OCI-LY3 (cell line): ENCODE results near the gene SPPL2B.

Source experiments
- H2AFZ ChIP-seq: fragments of 200-600, 300-600 bp; shearing (Covaris generic); 2 replicates; pipeline ENCODE4 v1.6.0; 2014; ENCODE audit warnings: antibody characterized with exemption, low read depth, low read length
- H3K27ac ChIP-seq: fragments of 200-600, 300-600 bp; sonication (generic); 2 replicates; pipeline ENCODE4 v1.5.1; 2014; ENCODE audit warnings: mild to moderate bottlenecking, low read length, moderate library complexity, mixed read lengths
- H3K27me3 ChIP-seq: fragments of 200-600, 300-600 bp; sonication (generic); 2 replicates; pipeline ENCODE4 v1.6.1; 2014; ENCODE audit warnings: low read depth, low read length, mixed read lengths
- H3K36me3 ChIP-seq: fragments of 200-600, 300-600 bp; sonication (generic); replicated peaks from 2 replicates; pipeline ENCODE3; 2014; ENCODE audit warnings: low read depth, low read length, mixed read lengths
- H3K4me1 ChIP-seq: fragments of 300-600, 200-600 bp; sonication (generic); 2 replicates; pipeline ENCODE4 v1.6.1; 2014; ENCODE audit warnings: low read length, mixed read lengths
- H3K4me2 ChIP-seq: fragments of 200-600, 300-600 bp; sonication (generic); 2 replicates; pipeline ENCODE4 v1.6.1; 2014; ENCODE audit warnings: low read length, mixed read lengths
- H3K4me3 ChIP-seq: fragments of 300-600, 200-600 bp; sonication (generic); 2 replicates; pipeline ENCODE4 v1.5.1; 2014; ENCODE audit warnings: antibody characterized with exemption, mild to moderate bottlenecking, low read length, moderate library complexity
- H3K79me2 ChIP-seq: fragments of 300-600, 200-600 bp; shearing (Covaris generic); 2 replicates; pipeline ENCODE4 v1.6.1; 2014; ENCODE audit warnings: mild to moderate bottlenecking, low read length, mixed read lengths
- H3K9ac ChIP-seq: fragments of 300-600, 200-600 bp; shearing (Covaris generic); 2 replicates; pipeline ENCODE4 v1.6.0; 2014; ENCODE audit warnings: mild to moderate bottlenecking, low read length, moderate library complexity
- H3K9me3 ChIP-seq: fragments of 200-600, 300-600 bp; shearing (Covaris generic); 2 replicates; pipeline ENCODE4 v1.6.1; 2014; ENCODE audit warnings: low read length, mixed read lengths; ENCODE audit not compliant: insufficient read depth
- H4K20me1 ChIP-seq: fragments of 200-600, 300-600 bp; sonication (generic); 2 replicates; pipeline ENCODE4 v1.6.1; 2016; ENCODE audit warnings: low read length, mixed read lengths; ENCODE audit not compliant: insufficient read depth
- EZH2phosphoT487 ChIP-seq: fragments of 200-600 bp; shearing (Covaris generic); IDR thresholded peaks from 2 replicates; pipeline ENCODE4 v1.6.1; 2018; ENCODE audit warnings: antibody characterized with exemption, mixed run types, low read depth
- TF ChIP-seq, protein P1 (sequence below): fragments of 200-600, 300-600 bp; sonication (generic); IDR thresholded peaks from 2 replicates; pipeline ENCODE4 v1.5.1; 2014; ENCODE audit warnings: antibody characterized with exemption, low read length, low read depth

Gene SPPL2B

DNA sequence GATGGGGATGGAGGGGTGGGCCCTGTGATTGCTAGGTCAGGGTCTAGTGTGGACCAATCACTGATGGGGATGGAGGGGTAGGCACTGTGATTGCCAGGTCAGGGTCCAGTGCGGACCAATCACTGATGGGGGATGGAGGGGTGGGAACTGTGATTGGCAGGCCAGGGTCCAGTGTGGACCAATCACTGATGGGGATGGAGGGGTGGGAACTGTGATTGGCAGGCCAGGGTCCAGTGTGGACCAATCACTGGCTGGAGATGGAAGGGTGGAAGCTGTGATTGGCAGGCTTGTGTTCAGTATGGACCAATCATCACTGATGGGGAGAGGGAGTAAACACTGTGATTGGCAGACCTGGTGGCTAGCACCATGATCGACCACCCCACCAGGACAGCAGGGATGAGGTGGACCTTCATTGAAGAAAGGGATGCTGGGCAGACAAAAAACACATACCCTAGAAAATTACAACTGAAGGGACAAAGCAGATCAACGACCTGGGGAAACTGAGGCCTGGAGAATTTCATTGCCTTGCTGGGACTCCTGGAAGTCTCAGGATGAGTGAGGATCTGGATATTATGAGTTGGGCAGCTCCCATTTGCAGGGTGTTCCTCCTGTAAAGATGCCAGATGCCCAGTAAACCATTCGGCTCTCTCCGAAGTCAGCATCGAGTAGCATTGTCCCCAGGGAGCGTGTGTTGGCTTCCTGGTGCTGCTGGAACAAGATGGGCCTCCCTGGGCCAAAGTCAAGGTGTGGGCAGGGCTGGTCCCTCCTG, 47.1 kb downstream of the SPPL2B start:
- Histone ChIP-seq H2AFZ (no peak overlapping the region), H3K27me3 (no peaks in the 10 kb centered on the region), H3K4me2 (no peak overlapping the region), H3K36me3 (no peaks in the 10 kb centered on the region), H3K27ac (no peak overlapping the region), H3K9me3 (0 out of 2 replicates have a peak, but pooled peaks cover 5% of the 10 kb centered on the region), H4K20me1 (no peaks in the 10 kb centered on the region), H3K4me1 (no peaks in the 10 kb centered on the region), H3K9ac (no peak overlapping the region), H3K79me2 (no peaks in the 10 kb centered on the region), H3K4me3 (no peak overlapping the region)
- TF ChIP-seq EZH2phosphoT487, result no peak
- TF ChIP-seq, protein P1, sequence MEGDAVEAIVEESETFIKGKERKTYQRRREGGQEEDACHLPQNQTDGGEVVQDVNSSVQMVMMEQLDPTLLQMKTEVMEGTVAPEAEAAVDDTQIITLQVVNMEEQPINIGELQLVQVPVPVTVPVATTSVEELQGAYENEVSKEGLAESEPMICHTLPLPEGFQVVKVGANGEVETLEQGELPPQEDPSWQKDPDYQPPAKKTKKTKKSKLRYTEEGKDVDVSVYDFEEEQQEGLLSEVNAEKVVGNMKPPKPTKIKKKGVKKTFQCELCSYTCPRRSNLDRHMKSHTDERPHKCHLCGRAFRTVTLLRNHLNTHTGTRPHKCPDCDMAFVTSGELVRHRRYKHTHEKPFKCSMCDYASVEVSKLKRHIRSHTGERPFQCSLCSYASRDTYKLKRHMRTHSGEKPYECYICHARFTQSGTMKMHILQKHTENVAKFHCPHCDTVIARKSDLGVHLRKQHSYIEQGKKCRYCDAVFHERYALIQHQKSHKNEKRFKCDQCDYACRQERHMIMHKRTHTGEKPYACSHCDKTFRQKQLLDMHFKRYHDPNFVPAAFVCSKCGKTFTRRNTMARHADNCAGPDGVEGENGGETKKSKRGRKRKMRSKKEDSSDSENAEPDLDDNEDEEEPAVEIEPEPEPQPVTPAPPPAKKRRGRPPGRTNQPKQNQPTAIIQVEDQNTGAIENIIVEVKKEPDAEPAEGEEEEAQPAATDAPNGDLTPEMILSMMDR, result no peak

DNA sequence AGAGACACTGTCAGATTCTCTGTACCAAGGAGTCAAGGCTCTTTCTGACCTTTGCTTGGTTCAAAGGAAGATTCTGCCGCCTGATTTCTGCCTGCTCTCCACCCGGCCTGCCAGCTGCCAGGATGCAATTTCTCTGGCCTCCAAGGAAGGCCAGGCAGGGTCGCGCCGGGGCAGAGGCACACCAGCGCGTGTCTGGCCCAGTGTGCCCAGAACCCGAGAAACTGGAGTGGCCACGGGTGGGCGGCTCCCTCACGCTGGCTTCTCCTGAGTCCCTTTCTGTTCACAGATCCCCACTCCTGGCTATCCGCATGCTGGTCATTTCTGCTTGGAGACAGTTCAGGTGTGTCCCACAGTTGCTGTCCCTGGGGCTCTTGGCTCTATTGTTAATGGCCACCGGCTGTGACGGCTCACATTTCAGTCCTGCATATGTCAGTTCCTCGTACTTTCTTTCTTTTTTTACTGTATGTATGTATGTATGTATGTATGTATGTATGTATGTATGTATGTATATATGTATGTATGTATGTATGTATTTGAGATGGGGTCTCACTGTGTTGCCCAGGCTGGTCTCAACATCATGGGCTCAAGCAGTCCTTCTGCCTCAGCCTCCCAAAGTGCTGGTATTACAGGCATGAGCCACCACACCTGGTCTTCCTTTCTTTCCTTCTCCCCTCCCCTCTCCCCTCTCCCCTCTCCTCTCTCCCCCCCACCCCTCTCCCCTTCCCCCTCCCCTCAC, 48.5 kb downstream of the SPPL2B start:
- H2AFZ ChIP-seq, result no peak overlapping the region
- 0 out of 2 replicates have a peak, but pooled peaks cover 5% of the 10 kb centered on the region for H3K9me3 ChIP-seq
- no peak overlapping the region for H3K4me3 ChIP-seq
- TF ChIP-seq, protein P1, result no peak
- TF ChIP-seq EZH2phosphoT487, result no peak
- H3K4me2 ChIP-seq, result no peak overlapping the region
- H3K79me2 ChIP-seq, result no peaks in the 10 kb centered on the region
- H4K20me1 ChIP-seq, result no peaks in the 10 kb centered on the region
- H3K27ac ChIP-seq, result no peak overlapping the region
- no peaks in the 10 kb centered on the region for H3K4me1 ChIP-seq
- H3K27me3 ChIP-seq, result no peaks in the 10 kb centered on the region
- no peak overlapping the region for H3K9ac ChIP-seq
- no peaks in the 10 kb centered on the region for H3K36me3 ChIP-seq

DNA sequence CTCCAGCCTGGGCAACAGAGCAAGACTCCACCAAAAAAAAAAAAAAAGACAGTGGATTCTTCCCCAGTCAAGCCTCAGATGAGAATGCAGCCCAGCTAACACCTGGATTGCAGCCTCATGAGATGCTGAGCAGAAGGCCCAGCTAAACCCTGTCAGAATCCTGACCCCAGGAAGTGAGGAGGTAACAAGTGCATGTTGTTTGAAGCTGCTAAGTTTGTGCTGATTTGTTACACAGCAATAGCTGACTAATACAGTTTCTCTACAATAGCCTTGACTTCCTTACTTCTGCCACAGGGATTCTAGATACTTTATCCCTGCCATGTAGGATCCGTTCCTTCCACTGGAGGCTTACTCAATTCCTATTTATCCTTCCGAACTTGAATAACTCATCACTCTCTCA, 52.1 kb downstream of the SPPL2B start:
- H3K9ac ChIP-seq, result no peak overlapping the region
- no peak overlapping the region for H3K4me2 ChIP-seq
- no peak overlapping the region for H2AFZ ChIP-seq
- 0 out of 2 replicates have a peak, but pooled peaks cover 5% of the 10 kb centered on the region for H3K9me3 ChIP-seq
- TF ChIP-seq, protein P1, result no peak
- no peak for TF ChIP-seq EZH2phosphoT487
- H3K79me2 ChIP-seq, result no peaks in the 10 kb centered on the region
- H4K20me1 ChIP-seq, result no peaks in the 10 kb centered on the region
- H3K4me1 ChIP-seq, result no peaks in the 10 kb centered on the region
- no peaks in the 10 kb centered on the region for H3K36me3 ChIP-seq
- H3K27me3 ChIP-seq, result no peaks in the 10 kb centered on the region
- H3K4me3 ChIP-seq, result no peak overlapping the region
- no peak overlapping the region for H3K27ac ChIP-seq

DNA sequence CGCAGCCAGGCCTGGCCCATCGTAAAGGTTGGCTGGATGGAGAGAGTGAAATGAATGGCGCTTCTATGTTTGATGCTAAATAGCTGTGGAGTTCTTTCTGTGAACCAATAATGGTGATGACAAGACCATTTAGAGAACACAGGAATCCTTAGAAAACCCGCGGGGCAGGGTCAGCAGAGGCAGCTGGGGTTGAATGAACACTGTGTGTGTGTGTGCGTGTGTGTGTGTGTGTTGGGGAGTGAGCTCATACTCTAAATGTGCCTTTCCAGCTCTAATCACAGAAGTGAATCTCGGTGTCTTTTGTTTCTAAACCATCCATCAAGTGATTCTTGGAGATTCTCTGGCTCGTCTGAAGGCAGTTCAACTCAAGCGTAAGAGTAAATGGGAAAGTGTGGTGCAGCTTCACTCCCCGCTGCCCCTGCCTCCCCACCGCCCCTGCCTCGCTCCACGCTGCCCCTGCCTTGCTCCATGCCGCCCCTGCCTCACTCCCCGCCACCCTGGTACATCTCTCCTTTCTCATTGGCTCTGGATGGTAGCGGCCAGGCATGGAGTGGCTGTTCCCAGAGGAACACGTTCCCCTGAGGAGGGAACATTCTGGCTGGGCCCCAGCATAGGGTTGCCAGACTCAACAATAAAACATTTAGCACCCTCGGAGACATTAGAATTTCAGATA, 52.8 kb downstream of the SPPL2B start:
- Histone ChIP-seq H3K36me3 (no peaks in the 10 kb centered on the region), H3K4me2 (no peak overlapping the region), H3K4me3 (no peak overlapping the region), H4K20me1 (no peaks in the 10 kb centered on the region), H3K9me3 (0 out of 2 replicates have a peak, but pooled peaks cover 5% of the 10 kb centered on the region), H3K79me2 (no peaks in the 10 kb centered on the region), H2AFZ (no peak overlapping the region), H3K9ac (no peak overlapping the region), H3K4me1 (no peaks in the 10 kb centered on the region), H3K27me3 (no peaks in the 10 kb centered on the region), H3K27ac (no peak overlapping the region)
- TF ChIP-seq, protein P1, result no peak
- TF ChIP-seq EZH2phosphoT487, result no peak
